NCI-H187 treated with DMSO at 0.1 percent for 48 hours (cell line): ENCODE results near the gene ACAD9.

Source experiments
- DNase-seq: peaks from one replicate; lab custom pipeline; 2025; lab: John Stamatoyannopoulos, UW

ACAD9 gene

DNA sequence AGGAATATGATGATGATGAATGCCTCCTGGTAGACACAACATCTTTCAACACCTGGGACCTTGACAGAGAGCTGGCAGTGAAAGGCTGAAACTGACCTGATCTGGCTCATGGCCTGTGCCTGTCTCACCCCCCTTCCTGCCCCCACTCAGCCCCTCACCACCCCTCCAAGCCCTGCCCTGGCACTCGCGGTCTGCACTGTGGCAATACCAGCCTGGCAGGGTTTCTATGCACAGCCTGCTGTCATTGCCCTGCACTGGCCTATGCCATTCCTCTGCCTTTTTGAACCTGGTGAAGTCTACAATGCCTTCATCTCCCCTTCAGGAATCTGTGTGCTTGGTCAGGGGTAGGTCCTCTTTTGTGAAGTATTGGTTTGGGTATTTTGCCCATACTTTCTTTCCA lies 56.5 kb downstream of the ACAD9 start:
- no peak for DNase-seq

DNA sequence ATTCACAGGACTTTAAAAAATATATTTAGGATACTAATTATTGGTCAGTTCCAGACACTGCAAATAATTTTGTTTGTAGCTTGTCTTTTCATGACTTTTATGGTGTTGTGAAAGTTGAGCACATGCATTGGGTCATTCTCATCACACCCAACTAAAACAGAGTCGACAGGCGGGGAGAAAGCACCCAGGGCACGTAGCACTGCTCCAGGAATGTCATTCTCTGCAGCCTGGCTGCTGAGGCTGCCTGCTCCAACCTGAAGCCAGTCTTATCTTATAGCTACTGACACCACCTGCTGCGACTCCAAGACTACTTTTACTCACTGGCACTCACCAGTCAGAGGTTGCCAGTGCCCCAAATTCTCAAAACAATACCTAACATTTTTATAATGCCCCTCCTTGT lies 56.9 kb downstream of the ACAD9 start:
- no peak for DNase-seq

DNA sequence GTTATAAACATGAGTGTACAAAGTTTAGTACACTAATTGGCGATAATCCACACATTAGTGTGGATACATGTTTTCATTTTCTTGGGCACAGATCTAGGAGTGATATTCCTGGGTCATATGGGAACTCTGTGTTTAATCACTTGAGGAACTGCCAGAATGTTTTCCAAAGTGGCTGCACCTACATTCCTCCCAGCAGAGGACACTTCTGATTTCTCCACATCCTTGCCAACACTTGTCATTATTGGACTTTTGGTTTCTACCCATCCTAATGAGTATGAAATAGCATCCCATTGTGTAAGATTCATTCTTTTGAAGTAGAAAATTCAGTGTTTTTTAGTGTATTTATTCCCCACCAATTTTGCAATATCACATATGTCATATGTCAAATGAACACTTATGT lies 60.8 kb downstream of the ACAD9 start:
- no peak for DNase-seq

DNA sequence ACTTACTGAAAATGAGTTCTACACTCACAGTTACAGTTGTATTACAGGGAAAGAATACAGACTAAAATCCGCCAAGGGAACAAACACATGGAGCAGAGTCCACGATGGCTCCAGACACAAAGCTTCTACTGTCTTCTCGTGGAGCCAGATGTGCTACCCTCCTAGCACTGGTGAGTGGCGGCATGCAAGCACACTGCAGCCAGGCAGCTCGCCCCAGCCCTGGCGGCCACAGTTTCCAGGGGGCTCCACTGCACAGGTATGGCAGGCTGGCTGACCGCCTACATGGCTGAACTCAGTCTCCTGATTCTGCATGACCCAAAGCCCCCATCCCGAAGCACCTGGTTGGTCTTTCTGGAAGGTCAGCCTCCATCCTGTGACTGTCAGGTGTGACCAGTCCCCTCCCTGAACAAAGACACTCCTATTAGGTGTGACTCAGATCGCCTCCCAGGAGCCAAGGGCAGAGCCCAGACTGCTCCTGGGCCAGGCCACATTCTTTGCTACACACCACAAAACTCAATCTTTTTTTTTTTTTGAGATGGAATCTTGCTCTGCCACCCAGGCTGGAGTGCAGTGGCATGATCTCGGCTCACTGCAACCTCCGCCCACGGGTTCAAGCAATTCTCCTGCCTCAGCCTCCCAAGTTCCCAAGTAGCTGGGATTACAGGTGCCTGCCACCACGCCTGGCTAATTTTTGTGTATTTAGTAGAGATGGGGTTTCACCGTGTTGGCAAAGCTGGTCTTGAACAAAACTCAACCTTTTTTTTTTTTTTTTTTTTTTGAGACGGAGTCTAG lies 62.9 kb downstream of the ACAD9 start:
- DNase-seq, result no peak

DNA sequence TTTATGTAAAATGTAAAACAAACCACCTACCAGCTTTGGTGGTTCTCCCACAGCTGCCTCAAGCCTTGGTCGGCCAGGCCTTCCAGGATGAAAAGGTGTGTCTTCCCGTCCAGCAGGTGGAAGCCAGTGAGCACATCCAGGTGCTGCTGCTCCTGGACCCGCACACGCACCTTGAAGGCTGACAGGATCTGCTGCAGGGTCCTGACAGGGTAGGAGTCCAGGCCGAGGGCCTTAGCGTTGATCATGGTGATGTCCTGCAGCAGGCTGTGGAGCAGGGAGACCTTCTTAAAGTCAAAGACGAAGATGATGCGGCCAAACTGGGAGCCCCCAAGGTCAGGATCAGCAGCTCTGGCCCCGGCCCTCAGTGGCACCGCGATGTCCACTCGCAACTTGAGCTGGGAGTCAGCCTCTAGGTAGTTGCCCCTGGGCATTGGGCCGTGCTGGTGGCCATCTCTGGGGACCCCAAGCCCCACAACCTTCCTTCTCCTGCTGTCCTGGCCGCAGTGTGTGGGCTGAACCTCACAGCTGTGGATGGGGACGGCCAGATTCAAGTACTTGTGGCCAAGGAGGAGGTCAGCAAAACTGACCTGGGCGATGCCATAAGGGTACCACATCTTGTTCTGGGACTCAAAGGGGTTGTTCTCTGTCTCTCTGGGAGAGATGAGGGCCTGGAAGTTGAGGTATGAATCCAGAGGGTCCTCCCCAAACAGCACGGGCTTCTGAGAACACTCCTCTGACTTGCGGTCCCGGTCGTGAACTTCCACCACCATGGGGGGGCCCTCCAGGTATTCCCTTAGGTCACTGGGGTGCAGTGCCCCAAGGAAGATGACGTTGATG lies 65.8 kb downstream of the ACAD9 start:
- DNase-seq, result no peak

DNA sequence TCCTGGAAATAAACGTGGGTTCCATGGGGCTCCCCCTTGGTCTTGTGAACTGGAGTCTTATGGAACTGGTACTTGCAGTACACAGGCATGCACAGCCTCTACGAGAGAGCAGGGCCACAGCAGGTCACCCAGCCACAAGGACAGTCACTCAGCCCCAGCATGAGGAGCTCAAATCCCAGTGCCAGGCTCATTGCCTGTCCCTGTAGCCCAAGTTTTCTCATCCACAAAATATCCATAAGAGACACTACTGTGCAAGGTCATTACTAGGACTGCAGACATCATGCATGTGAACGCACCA lies 66.4 kb downstream of the ACAD9 start:
- DNase-seq, result no peak

DNA sequence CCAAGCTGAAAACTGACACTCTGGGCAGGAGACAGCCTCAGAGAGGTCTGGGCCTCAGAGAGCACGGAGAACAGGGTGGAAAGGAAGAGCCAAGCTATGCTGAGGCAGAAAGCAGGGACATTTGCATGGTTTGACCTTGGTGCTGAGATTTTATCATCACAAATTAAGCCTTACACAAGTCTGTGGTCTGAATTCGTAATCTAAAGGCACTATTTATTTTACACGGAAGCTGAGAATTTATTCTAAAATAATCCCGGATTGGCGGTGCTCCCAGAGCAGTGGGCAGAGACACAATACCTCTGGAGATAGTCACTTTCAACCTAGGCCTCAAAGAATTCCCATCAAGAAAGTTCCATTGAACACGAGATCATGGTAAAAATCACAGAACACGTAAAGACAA lies 67.0 kb downstream of the ACAD9 start:
- DNase-seq, result no peak

DNA sequence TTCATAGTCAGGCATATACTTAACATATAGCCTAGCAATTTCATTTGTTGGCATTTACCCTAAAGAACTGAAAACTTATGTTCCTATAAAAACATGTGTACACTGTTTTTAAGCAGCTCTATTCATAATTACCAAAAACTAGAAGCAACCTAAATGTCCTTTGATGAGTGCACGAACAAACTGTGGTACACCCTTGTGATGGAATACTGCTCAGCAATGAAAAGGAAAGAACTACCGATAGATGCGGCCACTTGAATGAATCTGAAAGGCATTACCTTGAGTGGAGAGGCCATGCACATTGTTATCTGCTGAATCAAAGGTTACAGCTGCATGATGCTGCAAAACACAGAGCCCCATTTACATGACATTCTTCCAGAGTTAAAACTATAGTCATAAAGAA lies 69.7 kb downstream of the ACAD9 start:
- no peak for DNase-seq

DNA sequence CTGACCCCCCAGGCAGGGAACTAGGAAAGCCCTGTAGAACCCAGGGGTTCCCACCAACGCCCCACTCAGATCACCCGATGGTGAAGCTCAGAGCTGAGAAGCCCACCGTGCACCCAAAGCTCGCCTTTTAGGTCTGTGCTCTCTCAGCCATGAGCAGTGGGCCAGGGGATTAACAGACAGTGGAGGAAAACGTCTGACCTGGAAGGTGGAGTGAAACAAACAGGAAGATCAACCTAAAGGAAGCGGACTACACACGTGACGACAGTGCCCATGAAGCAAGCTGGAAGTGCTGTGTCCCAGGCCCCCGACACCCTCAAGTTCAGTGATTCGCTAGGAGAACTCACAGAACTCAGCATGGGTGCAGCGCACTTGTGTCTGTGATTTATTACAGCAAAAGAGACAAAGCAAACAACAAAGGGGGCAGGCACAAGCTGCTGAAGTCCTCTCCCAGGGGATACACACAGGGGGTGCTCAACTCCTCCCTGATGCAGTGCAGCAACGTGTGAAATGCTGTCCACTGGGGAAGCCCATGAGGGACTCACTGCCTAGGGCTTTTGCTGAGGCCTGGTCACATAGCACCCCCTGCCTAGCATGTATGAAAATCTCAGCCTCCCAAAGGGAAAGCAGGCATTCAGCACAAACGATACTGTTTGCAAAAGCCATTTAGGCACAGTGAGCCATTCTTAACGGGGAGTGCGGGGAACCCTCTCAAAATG lies 71.0 kb downstream of the ACAD9 start:
- no peak for DNase-seq

DNA sequence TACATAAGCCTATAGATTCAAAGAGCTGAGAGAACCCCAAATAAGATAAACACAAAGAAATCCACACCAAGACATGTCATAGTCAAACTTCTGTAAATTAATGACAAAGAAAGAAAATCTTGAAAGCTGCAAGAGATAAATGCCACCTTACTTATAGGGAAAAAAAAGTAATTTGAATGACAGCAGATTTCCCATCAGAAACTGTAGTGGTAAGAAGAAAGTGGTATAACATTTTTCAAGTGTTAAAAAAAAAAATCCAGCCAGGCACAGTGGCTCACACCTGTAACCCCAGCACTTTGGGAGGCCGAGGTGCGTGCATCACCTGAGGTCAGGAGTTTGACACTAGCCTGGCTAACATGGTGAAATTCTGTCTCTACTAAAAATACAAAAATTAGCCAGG lies 77.0 kb downstream of the ACAD9 start:
- no peak for DNase-seq
